ENCODE results near the gene BAG5.
A peak's percentile ranks its signal among the peaks of the same experiment; 100 is the strongest.

BAG5 gene

DNA sequence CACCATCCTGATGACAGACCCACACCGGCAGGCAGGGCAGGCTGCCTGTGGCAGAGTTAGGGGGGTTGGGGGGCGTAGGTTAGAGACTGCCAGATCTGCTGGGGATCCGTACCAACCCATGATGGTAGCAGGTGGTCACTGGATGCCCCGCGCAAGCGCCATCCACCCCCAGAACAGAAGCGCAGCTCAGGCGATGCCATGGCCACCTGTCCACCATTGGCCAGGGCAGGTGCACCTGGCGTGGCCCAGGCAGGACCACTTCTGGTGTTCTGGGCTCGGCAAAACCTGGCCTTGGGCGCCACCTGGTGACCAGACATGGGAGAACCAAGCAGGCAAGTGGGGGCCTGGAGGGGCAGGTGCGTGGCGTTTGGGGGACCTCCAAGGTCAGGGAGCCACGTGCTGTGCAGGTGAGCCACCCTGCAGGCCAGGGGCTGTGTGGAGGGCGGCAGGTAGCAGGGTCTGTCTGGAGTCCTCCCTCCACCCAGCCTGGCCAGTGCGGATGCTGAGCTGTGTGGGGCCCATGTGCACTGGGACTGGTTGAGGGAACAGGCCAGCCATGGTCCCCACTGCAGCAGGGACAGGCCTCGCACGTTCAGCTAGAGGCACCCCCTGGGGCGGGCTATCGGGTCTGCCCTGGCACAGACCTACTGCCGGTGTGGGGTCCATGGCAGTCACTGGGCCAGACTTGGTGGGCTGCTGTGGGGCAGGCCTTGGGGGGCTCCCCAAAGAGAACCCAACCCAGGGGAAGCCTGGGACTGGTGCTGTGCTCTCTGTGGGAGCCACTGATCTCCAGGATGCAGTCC is 15.6 kb downstream of the BAG5 start:
- DNase-seq = peak; percentile 87

DNA sequence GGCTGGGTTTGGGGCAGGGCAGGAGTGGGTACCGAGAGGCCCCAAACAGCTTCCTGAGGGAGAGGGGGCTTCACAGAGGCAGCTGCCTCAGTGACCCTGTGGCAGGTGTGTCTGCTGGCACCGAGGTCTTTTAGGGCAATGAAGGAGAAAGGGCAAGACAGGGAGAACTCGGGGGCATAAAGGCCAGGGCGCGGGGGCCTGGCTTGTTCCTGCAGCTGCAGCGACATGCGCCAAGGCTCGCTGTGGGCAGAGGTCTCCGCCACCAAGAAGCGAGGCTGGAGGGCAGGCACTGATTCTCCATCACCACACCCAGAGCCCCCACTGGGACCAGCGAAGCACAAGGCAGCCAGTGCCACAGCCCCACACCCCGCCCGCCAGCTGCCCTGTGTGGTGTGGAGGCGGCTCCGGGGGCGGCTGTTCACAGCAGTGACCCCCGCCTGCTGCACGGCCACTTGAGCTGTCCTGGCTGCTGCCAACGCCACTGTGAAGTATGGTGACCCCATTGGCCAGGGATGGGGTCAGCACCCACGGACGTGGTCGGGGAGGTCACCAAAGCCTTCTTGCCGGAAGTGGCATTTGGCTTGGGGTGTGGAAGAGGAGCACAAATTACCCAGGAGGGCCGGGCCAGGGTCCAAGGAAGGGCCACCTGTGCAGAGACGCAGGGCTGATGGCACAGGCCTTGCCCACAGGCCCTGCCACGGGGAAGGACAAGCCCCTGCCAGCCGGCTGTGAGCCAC is 16.4 kb downstream of the BAG5 start:
- peak; percentile 21 for DNase-seq

DNA sequence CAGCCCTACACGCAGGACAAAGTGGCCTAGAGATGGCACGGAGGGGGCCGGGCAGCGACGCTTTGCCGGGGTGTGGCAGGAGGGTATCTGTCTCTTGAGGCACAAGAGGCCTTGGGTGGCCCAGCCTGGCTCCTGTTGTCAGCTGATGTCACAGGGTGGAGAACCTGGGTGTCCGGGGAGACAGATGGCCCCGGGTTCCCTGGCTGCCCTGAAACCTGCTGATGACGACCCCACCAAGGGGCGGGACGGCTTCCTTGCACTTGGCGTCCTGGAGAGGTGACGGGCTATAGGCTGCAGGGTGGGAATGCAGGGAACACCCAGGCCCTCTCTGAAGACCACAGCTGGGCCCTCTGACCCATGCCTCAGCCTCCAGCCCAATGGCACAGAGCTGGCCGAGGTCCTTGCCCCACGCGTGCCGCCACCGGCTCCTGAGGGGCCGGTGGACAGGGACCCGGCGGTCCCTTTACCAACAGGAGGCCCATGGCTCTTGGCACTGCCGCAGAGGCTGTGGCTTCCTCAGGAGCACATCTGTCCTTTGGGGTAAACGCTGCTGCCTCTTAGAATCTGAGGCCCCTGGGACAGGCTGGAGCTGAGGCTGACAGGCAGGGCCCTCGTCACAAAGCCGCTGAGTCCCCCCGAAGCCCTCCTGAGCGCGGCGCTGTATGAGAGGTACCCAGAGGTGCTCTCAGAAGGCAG is 17.1 kb downstream of the BAG5 start:
- no peak for DNase-seq

DNA sequence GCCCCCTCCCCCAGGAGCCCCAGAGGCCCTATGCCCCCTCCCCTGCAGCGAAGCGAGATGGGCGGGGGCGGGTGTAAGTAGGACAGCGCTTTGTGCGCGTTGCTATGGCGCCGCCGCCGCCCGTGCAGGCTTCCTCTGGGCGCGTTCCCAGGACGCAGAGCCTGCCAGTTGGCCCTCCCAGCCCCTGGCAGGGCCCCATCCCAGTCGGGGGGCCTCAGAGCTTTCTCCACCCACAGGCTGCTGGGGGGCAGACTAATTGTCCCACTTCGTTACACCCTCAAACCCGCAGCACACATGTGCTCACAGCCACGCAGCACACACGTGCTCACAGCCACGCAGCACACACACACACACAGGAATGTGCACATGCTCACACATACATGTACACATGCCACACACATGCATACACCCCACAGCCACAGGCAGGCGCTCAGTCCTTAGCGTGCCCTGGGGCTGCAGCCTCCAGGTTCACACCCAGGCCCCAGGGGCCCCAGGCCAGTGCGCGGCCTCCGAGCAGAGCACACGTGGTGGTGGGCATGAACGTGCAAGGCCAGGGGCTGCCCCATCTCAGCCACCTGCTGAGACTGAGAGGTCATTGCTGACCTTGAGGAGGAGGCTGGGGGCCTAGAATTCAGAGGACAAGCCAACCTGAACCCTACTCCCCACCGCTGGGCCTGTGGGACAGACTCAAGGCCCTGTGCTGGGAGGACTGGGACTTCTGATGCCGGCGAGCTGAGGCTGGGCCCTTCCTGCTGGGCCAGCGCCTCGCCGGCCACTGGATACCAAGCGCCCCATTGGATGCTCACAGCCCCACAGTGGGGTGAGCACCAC is 17.9 kb downstream of the BAG5 start:
- no peak for DNase-seq

DNA sequence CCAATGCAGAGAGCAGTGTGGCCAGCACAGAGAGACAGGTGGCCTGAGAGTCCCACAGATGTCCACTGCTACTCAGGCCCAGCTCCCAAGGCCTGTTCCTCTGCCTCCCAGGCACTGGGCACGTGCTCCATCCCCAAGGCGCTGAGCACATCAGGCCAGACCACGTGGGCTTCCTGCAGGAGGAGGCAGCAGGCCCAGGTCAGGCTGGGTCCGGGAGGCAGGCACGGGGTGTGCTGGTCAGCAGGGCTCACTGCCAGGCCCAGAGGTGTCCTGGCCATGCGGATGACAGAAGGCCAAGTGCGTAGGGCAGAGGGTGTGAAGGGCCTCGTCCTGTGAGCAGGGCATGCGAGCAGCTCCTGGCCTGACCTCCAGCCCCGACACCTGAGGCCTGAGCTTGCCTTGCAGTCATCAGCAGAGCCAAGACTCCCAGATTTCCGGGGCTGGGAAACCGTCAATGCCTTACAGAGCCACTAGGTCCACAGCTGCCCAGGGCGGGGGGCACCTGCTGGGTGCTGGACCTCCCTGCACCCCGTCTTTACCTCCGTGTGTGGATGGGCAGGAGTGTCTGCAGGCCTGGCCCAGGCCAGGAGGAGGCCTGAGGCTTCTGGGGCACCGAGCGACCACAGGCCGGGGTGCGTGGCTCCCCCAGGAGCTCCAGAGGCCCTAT is 18.6 kb downstream of the BAG5 start:
- no peak for DNase-seq

DNA sequence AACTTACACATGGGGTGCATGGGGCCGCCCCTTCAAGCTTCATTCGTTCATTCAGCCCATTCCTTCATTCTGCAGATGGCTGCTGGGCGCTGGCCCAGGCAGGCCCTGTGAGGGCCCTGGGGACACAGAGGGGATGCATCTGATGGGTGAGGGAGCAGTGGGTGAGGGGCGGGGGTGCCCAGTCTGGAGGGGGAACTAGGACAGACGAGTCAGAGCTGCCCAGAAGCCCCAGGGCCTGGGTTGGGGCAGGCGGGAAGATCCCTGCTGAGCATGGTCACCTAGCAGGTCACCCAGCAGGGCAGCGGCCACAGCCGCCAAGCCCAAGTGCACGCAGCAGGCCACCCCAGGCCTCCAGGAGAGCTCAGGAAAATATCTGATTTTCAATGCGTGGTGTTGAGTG is 19.3 kb downstream of the BAG5 start:
- DNase-seq = no peak

DNA sequence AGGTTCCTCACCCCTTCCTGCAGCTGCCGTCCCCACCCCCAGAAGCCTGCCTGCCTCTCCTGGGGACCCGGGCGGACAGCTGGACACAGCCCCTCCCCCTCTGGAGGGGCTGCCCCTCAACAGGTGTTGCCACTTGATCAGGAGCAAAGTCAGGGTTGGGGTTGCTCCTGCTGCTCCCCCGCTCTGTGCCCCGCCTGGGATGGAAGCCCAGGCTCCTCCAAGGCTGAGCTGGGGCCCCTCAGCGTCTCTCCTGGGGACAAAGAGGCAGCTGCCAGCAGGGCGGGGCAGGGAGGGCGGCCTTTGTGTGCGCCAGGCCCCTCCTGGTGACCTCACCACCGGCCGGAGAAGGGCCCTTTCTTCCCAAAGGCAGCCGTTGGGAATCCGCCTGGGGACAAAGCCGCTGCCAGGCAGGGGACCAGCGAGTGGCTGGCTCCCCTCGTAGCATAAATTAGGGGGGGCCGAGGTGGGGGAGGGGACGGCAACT is 19.8 kb downstream of the BAG5 start:
- DNase-seq = peak; percentile 60

DNA sequence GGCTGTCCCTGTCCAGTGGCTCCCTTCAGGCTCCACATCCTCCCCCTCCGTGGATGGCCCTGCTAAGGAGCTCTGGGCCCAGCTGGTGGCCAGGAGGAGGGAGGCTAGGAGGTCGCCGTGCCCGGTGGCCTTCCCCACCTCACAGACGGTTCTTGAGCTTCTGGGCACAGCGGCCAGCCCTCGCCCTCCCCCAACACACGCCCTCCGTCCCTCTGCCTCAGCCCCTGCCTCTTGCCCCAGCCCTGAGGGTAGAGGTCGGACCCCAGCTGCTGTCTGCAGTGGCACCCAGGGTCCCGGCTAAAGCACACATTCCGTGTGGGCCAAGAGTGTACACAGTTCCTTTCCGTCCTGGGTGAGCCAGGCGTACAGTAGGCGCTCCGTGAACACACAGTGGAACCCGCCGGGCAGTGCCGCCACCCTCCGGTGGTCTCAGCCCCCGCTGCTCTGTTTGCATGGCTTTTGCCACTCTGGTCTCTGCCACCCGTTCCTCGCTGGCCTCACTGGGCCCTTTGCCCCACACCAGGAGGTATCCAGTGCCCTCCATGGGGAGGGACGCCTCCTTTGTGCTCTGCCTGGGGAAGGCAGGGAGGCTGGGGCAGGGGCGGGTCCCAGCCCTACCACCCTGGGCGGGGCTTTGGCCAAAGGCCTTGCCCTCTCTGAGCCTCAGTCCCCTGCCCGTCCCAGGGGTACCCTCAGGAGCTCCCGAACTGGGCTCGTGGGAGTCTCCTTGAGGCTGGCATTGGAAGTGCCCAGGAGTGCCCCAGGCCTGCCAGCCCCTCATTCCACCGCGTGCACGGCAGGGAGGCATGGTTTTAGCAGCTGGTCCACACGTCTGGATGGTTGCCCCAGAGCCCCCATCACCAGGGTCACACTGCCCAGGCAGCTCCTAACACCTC is 20.5 kb downstream of the BAG5 start:
- no peak for DNase-seq

DNA sequence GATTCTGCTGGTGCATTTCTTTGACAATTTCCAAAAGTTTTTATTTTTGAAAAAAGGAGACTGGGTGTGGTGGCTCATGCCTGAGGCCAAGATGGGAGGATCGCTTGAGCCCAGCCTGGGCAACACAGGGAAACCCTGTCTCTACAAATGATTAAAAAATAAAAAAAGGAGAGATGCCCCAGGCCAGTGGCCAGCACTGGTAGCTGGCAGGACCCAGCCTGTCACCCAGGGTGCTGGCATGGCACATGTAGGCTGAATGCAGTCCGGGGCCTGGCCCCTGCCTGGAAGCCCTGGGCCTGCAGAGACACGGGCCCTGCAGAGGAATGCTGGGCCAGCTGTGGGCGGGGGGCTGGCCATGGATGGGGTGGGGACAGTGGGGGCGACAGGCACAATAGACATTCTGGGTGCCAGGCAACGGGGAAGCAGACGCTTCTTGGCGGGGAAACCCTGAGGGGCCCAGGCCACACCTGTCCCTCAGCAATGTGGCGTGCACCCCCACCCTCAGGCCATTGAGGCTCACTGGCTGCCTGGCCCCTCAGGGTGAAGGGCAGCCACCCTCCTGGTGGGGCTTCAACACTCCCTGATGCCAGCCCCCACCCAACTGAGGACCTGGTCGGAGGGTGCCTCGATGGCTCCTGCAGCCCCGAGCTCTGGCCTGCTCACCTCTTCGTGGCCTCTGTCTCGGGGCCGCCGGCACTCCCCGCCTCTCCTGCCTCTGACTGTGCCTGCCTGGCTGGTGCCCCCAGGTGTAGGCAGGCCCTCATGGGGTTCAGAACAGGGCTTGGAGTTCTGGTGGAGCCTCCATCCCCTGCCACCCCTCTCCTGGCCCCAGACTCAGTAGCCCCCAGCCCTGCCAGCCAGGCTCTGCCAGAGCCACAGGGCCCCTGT is 21.4 kb downstream of the BAG5 start:
- DNase-seq = no peak

DNA sequence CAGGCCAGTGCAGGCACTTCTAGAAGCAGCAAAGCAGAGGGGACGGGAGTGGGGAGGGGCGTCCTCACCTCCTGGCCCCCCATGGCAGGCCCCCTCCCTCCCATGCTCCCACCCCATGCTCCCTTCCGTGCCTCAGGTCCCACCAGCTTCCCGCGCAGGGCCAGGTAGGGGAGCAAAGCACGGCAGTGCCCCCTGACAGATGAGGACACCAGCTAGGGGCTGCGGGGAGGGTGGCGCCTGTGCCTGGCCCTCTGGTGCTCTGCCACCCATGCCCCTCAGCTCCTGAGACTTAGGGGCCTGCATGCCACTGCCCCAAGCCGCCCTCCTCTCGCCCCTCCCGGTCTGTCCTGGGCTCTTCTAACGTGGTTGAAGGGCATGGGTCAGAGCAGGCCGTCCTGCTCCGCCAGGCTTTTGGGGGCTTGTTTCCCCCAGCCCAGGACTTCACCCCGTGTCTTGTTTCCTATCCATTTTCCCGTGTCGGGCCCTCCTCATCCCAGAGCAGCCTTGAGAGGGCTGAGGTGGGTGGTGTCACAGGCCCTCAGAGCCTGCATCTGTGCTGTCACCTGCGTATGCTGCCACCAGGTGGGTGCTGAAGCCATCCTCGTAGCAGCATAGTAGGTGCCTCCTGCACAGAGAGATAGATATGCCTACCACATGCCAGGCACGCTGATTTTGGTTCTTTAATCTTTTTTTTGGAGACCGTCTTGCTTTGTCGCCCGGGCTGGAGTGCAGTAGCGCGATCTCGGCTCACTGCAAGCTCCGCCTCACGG is 23.2 kb downstream of the BAG5 start:
- DNase-seq = peak; percentile 19

DNA sequence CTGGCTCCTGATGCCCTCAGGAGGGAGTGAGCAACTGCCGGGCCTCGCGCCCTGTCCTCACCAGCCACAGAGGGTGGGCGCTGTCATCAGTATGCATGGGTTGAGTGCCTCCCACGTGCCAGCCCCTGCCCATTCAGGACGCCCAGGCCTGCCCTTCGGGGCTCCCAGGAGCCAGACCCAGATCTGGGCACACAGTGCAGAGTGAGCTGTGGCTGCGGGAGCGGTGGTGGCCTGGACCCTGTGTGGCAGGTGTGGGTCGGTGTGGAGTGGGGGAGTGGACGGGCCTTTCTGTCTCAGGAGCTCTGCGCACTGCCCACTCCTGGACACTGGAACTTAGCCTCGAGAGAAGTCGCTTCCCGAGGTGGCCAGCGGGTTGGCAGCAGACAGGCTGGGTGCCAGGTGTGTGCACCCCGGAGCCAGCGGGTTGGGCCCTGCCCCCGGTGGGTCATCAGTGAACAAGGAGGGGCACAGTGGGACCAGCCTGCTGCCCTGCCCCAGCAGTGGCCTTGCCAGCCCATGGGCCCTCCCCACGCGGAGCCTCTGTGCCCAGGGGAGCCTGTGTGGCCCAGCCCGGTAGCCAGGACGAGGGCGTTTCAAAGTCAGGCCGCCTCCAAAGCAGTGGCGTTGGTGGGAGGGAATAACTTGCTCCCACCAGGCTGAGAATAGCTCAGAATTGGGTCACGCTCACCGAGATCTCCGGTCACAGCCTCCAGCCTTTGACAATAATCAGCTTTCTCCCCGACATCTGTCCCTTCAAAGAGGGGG is 24.0 kb downstream of the BAG5 start:
- no peak for DNase-seq

DNA sequence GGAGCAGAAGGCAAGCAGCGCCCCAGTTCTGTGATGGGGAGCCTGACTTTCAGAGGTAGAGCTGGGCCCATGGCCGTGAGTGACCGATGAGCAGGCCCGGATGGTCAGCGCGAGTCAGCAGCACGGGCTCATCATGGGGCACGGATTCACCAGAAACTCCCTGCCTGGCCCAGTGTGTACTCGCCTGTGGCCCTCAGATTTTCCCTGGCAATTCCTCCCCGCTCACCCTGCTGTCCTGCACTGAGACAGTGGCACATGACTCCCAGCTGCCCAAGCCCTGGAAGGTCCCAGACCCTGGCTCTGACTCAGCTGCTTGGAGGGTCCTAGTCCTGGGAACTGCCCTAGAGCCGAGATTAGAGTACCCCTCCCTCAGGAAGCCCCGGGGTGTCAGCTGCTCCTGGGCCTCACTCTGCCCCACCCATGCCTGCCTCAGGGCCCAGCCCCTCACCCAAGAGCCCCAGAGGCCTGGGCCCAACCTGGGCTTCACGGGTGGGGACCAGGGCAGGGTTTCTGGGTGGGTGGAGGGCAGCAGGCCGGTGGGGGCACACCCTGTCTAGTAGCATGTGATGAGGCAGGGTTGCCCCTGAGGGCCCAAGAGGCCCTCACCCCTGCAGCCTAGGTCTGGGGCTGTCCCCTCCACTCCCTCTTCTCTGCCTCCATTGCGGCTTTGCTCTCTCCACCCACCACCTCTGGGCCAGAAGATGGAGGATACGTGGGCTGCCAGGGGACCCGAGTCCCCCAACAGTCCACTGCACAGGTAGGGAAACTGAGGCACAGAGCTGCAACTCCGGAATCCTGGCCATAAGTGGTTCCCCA is 25.1 kb downstream of the BAG5 start:
- DNase-seq = no peak

DNA sequence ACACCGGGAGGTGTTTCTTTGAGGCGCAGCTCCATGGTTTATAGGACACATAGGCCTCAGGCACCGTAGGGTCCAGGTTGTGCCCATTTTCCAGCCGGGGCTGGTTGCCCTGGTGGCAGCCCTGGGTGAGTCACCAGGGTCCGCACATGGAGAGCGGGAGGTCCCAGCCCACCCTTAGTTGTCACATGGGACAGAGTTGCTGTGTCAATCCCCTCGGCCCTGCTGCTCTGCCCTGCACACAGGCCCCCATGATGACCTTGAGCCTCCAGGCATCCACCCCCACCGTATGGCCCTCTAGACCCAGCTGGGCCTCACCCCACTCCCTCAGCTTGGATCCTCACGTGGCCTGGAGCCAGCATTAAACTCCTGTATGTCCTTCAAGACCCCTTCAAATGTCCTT is 25.8 kb downstream of the BAG5 start:
- no peak for DNase-seq

DNA sequence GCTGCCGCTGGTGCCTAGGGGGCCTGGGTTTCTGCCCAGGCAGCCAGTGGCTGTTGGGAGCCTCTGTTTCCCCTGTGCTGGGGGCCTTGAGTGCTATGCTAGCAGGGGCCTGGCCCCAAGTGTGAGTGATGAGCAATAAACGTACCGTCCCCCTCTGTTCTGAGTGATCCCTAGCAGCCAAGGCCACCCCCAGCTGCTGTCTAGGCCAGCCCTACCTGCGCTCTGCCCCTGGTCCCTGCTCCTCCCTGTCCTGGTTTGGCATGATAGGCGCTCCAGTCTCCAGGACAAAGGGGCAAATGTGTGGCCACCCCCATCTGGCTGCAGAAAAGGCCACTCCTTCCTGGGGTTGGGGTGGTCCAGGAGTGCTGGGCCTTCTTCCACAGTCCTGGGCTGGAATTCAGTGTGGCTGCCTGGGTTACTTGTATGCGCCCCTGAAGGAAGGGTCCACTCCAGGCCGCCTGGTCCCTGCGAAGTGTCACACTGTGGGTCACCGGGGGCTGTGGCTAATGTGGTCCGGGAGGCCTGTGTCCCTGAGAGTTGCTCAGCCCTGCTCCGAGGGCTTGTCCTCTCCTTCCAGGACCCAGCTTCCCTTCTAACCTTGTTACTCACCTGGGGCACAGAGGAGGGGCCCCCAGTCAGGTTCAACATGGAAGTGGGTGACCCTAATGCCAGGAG is 26.4 kb downstream of the BAG5 start:
- no peak for DNase-seq

DNA sequence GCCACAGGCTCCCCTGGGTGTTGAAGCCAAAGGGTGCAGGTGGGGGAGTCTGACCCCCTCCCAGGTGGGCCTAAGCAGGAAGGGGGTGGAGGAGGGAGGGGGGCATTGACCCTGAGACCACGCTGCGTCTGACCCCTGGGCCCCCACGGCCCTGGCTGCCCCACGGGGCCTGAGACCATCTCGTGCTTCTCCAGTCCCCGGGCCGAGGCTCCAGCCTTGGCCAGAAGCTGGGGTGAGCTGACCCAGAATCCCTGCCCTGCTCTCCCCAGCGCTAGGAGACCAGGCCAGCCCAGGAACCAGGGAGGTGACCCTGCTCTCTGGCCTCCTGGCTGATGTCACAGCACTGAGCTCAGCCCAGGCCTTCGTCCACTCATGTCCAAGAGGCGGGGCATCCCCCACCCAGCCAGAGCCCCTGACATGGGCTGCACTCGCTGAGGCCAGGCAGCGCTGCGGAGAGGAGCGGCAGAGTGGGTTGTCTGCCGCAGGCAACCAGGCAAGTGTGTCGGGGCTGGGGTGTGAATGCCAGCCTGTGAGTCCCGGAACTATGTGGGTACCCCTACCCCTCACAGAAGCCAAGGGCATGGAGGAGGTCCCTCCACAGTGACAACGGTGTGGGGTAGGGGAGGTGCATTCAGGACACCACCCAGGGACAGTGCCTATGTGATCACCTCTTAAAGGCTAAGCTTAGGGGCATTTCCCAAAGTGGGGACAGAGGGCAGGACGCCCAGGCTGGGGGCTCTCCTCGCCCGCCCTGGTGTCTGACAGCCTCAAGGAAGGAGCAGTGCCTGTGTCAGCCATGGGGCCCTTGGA is 27.2 kb downstream of the BAG5 start:
- no peak for DNase-seq

DNA sequence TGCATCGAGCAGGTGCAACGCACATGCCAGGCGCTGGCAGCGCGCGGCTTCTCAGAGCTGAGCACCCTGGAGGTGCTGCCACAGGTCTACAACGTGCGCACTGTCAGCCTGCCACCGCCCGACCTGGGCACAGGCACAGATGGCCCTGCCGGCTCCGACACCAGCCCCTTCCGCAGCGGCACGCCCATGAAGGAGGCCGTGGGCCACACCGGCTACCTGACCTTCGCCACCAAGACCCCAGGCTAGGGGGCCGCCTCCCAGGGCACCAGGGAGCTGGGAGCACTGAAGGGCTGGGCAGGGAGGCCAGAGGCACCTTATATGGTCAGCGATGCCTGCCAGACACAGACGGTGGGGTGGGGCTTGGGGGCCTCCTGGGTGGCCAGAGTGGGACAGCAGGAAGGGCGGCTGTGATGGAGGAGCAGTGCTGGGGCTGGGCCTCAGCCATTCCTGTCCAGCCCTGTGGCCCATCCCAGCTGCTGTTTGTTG is 27.8 kb downstream of the BAG5 start:
- DNase-seq = no peak

Data from COR-L47 (cell line).